ENCODE data around the gene SLC22A6. TPM values are rescaled to one million over a fixed set of nuclear protein-coding genes. Genes with fewer than 3 reads are reported as not detected.

The SLC22A6 gene
- total RNA-seq, 6 experiments from 2014 or later = not detected

- TF ChIP-seq, protein P1, sequence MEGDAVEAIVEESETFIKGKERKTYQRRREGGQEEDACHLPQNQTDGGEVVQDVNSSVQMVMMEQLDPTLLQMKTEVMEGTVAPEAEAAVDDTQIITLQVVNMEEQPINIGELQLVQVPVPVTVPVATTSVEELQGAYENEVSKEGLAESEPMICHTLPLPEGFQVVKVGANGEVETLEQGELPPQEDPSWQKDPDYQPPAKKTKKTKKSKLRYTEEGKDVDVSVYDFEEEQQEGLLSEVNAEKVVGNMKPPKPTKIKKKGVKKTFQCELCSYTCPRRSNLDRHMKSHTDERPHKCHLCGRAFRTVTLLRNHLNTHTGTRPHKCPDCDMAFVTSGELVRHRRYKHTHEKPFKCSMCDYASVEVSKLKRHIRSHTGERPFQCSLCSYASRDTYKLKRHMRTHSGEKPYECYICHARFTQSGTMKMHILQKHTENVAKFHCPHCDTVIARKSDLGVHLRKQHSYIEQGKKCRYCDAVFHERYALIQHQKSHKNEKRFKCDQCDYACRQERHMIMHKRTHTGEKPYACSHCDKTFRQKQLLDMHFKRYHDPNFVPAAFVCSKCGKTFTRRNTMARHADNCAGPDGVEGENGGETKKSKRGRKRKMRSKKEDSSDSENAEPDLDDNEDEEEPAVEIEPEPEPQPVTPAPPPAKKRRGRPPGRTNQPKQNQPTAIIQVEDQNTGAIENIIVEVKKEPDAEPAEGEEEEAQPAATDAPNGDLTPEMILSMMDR (IDR thresholded peaks at IDR 0.05) = no peak
- H3K27me3 Mint-ChIP-seq (ENCODE audit: insufficient read depth) = peaks cover 16% of the 10 kb centered on the region
- no peaks in the 10 kb centered on the region for H3K36me3 Mint-ChIP-seq (ENCODE audit: low read depth)
- H3K9me3 Mint-ChIP-seq = no peaks in the 10 kb centered on the region
- no peaks in the 10 kb centered on the region for H3K4me1 Mint-ChIP-seq (ENCODE audit: low read depth)
- DNase-seq = no peak
- H3K4me3 Mint-ChIP-seq = no peak overlapping the region
- H3K27ac Mint-ChIP-seq = no peak overlapping the region
Measured at GRCh38 chr11:62933750-62934495, 50.8 kb downstream of the SLC22A6 start.

DNA sequence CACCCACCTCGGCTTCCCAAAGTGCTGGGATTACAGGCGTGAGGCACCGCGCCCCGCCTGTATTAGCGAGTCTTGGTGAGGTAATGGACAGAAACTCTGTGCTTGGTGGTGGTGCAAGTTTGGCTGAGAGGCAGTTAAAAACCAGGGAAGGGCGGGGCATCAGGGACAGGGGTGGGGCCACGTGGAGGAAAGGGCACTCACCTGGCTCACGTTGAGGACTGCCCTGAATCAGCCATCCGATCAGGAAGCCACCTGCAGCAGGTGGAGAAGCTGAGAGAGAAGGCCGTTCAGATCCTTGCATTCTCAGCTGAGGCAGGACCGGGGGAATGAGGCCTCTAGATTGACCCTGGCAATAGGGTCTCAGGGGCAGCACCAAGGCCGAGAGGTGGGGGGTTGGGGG, 51.5 kb downstream of the SLC22A6 start:
- no peaks in the 10 kb centered on the region for H3K4me1 Mint-ChIP-seq (ENCODE audit: low read depth)
- TF ChIP-seq, protein P1 (IDR thresholded peaks at IDR 0.05) = no peak
- no peak overlapping the region for H3K4me3 Mint-ChIP-seq
- no peak for DNase-seq
- H3K36me3 Mint-ChIP-seq (ENCODE audit: low read depth) = no peaks in the 10 kb centered on the region
- H3K27me3 Mint-ChIP-seq (ENCODE audit: insufficient read depth) = peaks cover 20% of the 10 kb centered on the region
- no peak overlapping the region for H3K27ac Mint-ChIP-seq
- H3K9me3 Mint-ChIP-seq = no peaks in the 10 kb centered on the region

DNA sequence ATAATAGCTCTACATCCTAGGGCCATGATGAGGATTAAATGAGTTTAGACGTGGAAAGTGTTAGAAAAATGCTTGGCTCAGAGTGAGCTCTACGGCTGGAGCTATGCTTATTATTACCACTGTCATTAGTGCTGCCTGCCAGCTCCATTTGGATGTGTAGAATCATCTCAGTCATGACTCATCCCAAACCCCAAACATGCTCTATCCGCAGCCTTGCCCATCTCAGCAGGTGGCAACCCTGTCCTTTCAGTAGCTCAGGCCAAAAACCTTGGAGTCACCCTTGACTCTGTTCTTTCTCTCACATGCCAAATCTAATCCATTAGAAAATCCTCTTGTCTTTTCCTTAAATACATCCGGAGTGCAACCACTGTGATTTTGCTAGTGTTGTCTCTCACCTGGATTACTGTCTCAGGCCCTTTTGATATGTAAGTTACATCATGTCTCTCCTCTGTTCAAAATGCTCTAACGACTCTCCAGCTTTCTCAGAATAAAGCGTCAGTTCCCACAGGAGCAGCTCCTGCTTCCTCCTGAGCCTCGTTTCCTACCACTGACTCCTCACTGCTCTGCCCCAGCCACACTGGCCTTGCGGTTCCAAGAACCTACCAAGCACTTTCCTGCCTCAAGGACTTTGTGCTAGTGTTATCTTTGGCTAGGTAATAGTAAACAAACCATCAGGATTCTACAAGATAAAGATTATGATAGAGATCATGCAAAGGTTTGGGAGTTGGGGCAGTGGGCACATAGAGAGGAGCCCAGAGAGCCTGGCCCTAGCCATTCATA, 53.1 kb downstream of the SLC22A6 start:
- no peak overlapping the region for H3K27ac Mint-ChIP-seq
- DNase-seq = no peak
- H3K36me3 Mint-ChIP-seq (ENCODE audit: low read depth) = no peaks in the 10 kb centered on the region
- H3K4me3 Mint-ChIP-seq = no peak overlapping the region
- H3K9me3 Mint-ChIP-seq = no peaks in the 10 kb centered on the region
- H3K27me3 Mint-ChIP-seq (ENCODE audit: insufficient read depth) = peaks cover 21% of the 10 kb centered on the region
- H3K4me1 Mint-ChIP-seq (ENCODE audit: low read depth) = no peaks in the 10 kb centered on the region
- TF ChIP-seq, protein P1 (IDR thresholded peaks at IDR 0.05) = no peak

GRCh38 chr11:62930666-62931065, 54.1 kb downstream of the SLC22A6 start:
- Mint-ChIP-seq H3K9me3 (no peaks in the 10 kb centered on the region), H3K27me3 (ENCODE audit: insufficient read depth) (peaks cover 23% of the 10 kb centered on the region), H3K4me3 (no peak overlapping the region)

DNA sequence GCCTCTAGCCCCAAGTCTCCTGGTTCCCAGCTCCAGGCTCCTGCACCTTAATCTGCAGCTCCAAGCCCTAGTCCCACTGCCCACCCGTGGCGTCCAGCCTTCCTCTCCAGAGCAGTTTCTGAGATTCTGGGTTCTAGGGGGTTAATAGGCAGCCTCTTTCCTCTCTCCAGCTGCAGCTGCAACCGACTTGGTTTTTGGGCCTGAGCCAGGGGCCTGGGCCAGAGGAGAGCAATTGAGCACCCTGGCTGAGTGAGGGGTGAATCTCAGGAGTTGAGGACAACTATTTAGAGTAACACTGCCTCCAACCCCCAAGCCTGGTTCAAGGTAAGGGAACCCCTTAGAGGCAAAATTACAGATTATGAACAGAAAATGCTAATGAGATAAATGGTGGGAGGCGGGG, 54.6 kb downstream of the SLC22A6 start:
- Mint-ChIP-seq H3K27me3 (ENCODE audit: insufficient read depth) (peaks cover 23% of the 10 kb centered on the region), H3K36me3 (ENCODE audit: low read depth) (no peaks in the 10 kb centered on the region), H3K4me1 (ENCODE audit: low read depth) (no peaks in the 10 kb centered on the region), H3K9me3 (no peaks in the 10 kb centered on the region), H3K27ac (no peak overlapping the region), H3K4me3 (no peak overlapping the region)
- no peak for DNase-seq
- TF ChIP-seq, protein P1 (IDR thresholded peaks at IDR 0.05) = no peak

More at GRCh38 chr11:62930666-62931065, 54.1 kb downstream of the SLC22A6 start:
- no peak overlapping the region for H3K27ac Mint-ChIP-seq
- DNase-seq = no peak
- no peaks in the 10 kb centered on the region for H3K36me3 Mint-ChIP-seq (ENCODE audit: low read depth)
- H3K4me1 Mint-ChIP-seq (ENCODE audit: low read depth) = no peaks in the 10 kb centered on the region
- TF ChIP-seq, protein P1 (IDR thresholded peaks at IDR 0.05) = no peak

Data from HFFc6 (cell line).